H1 (cell line): ENCODE measurements around the gene GRAMD1B. TPM values are rescaled to one million over a fixed set of nuclear protein-coding genes. Genes with fewer than 3 reads are reported as not detected.

Source experiments
- CTCF ChIA-PET: fragments of 300-600 bp; sonication (Branson Sonifier 250); formaldehyde crosslinking; loops from one replicate; lab custom pipeline; 2021; ENCODE audit not compliant: partially characterized antibody; lab: Charles Lee
- POLR2A ChIA-PET: fragments of 300-600 bp; sonication (Branson Sonifier 250); formaldehyde crosslinking; loops from one replicate; lab custom pipeline; 2021; ENCODE audit warnings: inconsistent platforms; ENCODE audit not compliant: partially characterized antibody; lab: Charles Lee
- DNase-seq, 2 experiments: peaks; one replicate each; pipeline versions ENCODE4 v3.0.0 to v3.0.0-alpha.2; 2010 to 2022; ENCODE audit warnings: low spot score in 2 of 2, low read depth in 1 of 2, mixed read lengths in 1 of 2
- FAIRE-seq: peaks from 2 replicates; lab custom pipeline; 2011; peaks lifted over from hg19 to GRCh38; lab: Jason Lieb, UNC
- H2AFZ ChIP-seq: 2 replicates; pipeline ENCODE4 v1.8.1; 2012; ENCODE audit warnings: low read length, inconsistent platforms
- H2AK5ac ChIP-seq: 2 replicates; pipeline ENCODE4 v1.6.1; 2013; ENCODE audit warnings: low read depth, low read length
- H2BK120ac ChIP-seq: replicated peaks from 2 replicates; pipeline ENCODE3; 2013; ENCODE audit warnings: low read depth, low read length, inconsistent platforms
- H2BK12ac ChIP-seq: 2 replicates; pipeline ENCODE4 v1.6.1; 2013; ENCODE audit warnings: low read depth, low read length
- H2BK15ac ChIP-seq: 2 replicates; pipeline ENCODE4 v1.6.1; 2013; ENCODE audit warnings: low read length
- H2BK20ac ChIP-seq: 2 replicates; pipeline ENCODE4 v1.6.1; 2013; ENCODE audit warnings: low read length
- H2BK5ac ChIP-seq: 2 replicates; pipeline ENCODE4 v1.6.1; 2013; ENCODE audit warnings: low read depth, low read length
- H3K14ac ChIP-seq: 2 replicates; pipeline ENCODE4 v1.6.1; 2013; ENCODE audit warnings: inconsistent platforms; ENCODE audit not compliant: insufficient read length
- H3K18ac ChIP-seq: 2 replicates; pipeline ENCODE4 v1.6.1; 2013; ENCODE audit warnings: low read length; ENCODE audit errors: extremely low read depth
- H3K23ac ChIP-seq: 2 replicates; pipeline ENCODE4 v1.6.1; 2013; ENCODE audit warnings: inconsistent platforms; ENCODE audit not compliant: insufficient read length
- H3K23me2 ChIP-seq: 2 replicates; pipeline ENCODE4 v1.6.1; 2013; ENCODE audit warnings: low read depth, low read length
- H3K27ac ChIP-seq: 2 replicates; pipeline ENCODE4 v1.6.1; 2011; ENCODE audit warnings: low read depth, low read length, inconsistent platforms
- H3K27me3 ChIP-seq, 4 experiments: replicated peaks in 1 of 4; 1 replicate in 1 of 4; 2 replicates in 3 of 4; pipeline versions ENCODE4 v1.6.1 to v1.8.1; 2011 to 2013; ENCODE audit warnings: low read length in 3 of 4, mild to moderate bottlenecking in 3 of 4, inconsistent platforms in 2 of 4, mixed read lengths in 2 of 4, moderate library complexity in 1 of 4; ENCODE audit not compliant: control insufficient read depth in 3 of 4, insufficient read depth in 3 of 4; ENCODE audit errors: extremely low read depth in 1 of 4
- H3K36me3 ChIP-seq, 4 experiments: 2 replicates each; pipeline versions ENCODE4 v1.6.1 to v1.8.1; 2011 to 2013; ENCODE audit warnings: mild to moderate bottlenecking in 4 of 4, low read length in 3 of 4, moderate library complexity in 2 of 4, control low read depth in 1 of 4, inconsistent platforms in 1 of 4; ENCODE audit not compliant: insufficient read depth in 4 of 4, control insufficient read depth in 2 of 4
- H3K4ac ChIP-seq: replicated peaks from 2 replicates; pipeline ENCODE3; 2013; ENCODE audit warnings: low read length, low read depth, mixed read lengths, inconsistent platforms; ENCODE audit not compliant: insufficient read length
- H3K4me1 ChIP-seq, 4 experiments: replicated peaks in 1 of 4; 1 replicate in 1 of 4; 2 replicates in 3 of 4; pipeline versions ENCODE4 v1.6.1 to v1.8.1; 2011 to 2013; ENCODE audit warnings: low read length in 3 of 4, inconsistent platforms in 2 of 4, mixed read lengths in 1 of 4; ENCODE audit not compliant: insufficient read depth in 4 of 4, control insufficient read depth in 3 of 4
- H3K4me2 ChIP-seq, 2 experiments: 2 replicates each; pipeline versions ENCODE4 v1.6.1 to v1.8.1; 2011 to 2013; ENCODE audit warnings: low read depth in 2 of 2, low read length in 2 of 2, control low read depth in 1 of 2, inconsistent platforms in 1 of 2, mild to moderate bottlenecking in 1 of 2; ENCODE audit not compliant: insufficient read depth in 1 of 2
- H3K4me3 ChIP-seq, 4 experiments: fragments of 200-600, 300-600 bp in 1 of 4; sonication (generic), shearing (Covaris generic), sonication (Bioruptor Twin) in 1 of 4; 2 replicates each; pipeline versions ENCODE4 v1.5.1 to v1.8.1; 2011 to 2016; ENCODE audit warnings: low read length in 4 of 4, low read depth in 3 of 4, control low read depth in 2 of 4, inconsistent platforms in 2 of 4, mild to moderate bottlenecking in 2 of 4, mixed read lengths in 1 of 4, moderate library complexity in 1 of 4; ENCODE audit not compliant: insufficient read depth in 2 of 4; ENCODE audit errors: extremely low read depth in 1 of 4
- H3K56ac ChIP-seq: replicated peaks from 2 replicates; pipeline ENCODE3; 2013; ENCODE audit warnings: low read depth, mild to moderate bottlenecking, mixed read lengths, low read length, inconsistent platforms; ENCODE audit not compliant: insufficient read length
- H3K79me1 ChIP-seq: 2 replicates; pipeline ENCODE4 v1.6.1; 2013; ENCODE audit warnings: low read depth, low read length, control low read depth
- H3K79me2 ChIP-seq, 2 experiments: 2 replicates each; pipeline versions ENCODE4 v1.6.1 to v1.8.1; 2012 to 2013; ENCODE audit warnings: low read length in 2 of 2, mild to moderate bottlenecking in 2 of 2, inconsistent platforms in 1 of 2; ENCODE audit not compliant: insufficient read depth in 2 of 2, control insufficient read depth in 1 of 2
- H3K9ac ChIP-seq, 4 experiments: replicated peaks in 1 of 4; 1 replicate in 1 of 4; 2 replicates in 3 of 4; pipeline versions ENCODE4 v1.6.1 to v1.8.1; 2011 to 2013; ENCODE audit warnings: low read depth in 3 of 4, low read length in 3 of 4, control low read depth in 2 of 4, mild to moderate bottlenecking in 2 of 4, moderate library complexity in 2 of 4, inconsistent platforms in 1 of 4; ENCODE audit errors: extremely low read depth in 1 of 4
- H3K9me3 ChIP-seq, 2 experiments: 2 replicates each; pipeline versions ENCODE4 v1.6.1 to v1.8.1; 2012 to 2013; ENCODE audit warnings: mild to moderate bottlenecking in 2 of 2, moderate library complexity in 2 of 2, control low read depth in 1 of 2, inconsistent platforms in 1 of 2, low read depth in 1 of 2, low read length in 1 of 2, mixed read lengths in 1 of 2; ENCODE audit not compliant: insufficient read depth in 2 of 2
- H4K20me1 ChIP-seq, 2 experiments: replicated peaks in 1 of 2; 2 replicates each; pipeline versions ENCODE3 to v1.8.1; 2011 to 2013; ENCODE audit warnings: inconsistent platforms in 2 of 2, low read length in 2 of 2, mild to moderate bottlenecking in 1 of 2; ENCODE audit not compliant: insufficient read depth in 2 of 2, control insufficient read depth in 1 of 2
- H4K5ac ChIP-seq: 2 replicates; pipeline ENCODE4 v1.6.1; 2013; ENCODE audit warnings: low read length, low read depth, mixed read lengths, inconsistent platforms; ENCODE audit not compliant: insufficient read length
- H4K8ac ChIP-seq: 2 replicates; pipeline ENCODE4 v1.8.0; 2013; ENCODE audit warnings: mild to moderate bottlenecking, moderate library complexity, low read length, inconsistent platforms; ENCODE audit not compliant: insufficient read depth; ENCODE audit errors: extremely low read depth
- H4K91ac ChIP-seq: replicated peaks from 2 replicates; pipeline ENCODE3; 2013; ENCODE audit warnings: low read length, mixed read lengths, inconsistent platforms; ENCODE audit not compliant: insufficient read length
- HDAC2 ChIP-seq, 2 experiments: fragments of 300-600 bp in 1 of 2; sonication (generic) in 1 of 2; IDR thresholded peaks; 2 replicates each; pipeline ENCODE4 v1.6.1; 2011 to 2012; ENCODE audit warnings: low read depth in 2 of 2, low read length in 2 of 2, mild to moderate bottlenecking in 2 of 2, moderate library complexity in 2 of 2, borderline replicate concordance in 1 of 2, inconsistent platforms in 1 of 2
- KDM4A ChIP-seq: IDR thresholded peaks from one replicate; pipeline ENCODE4 v1.7.1; 2012; ENCODE audit warnings: low read depth, mild to moderate bottlenecking, moderate library complexity, low read length, inconsistent platforms; ENCODE audit not compliant: severe bottlenecking
- KDM5A ChIP-seq: fragments of 200-600 bp; IDR thresholded peaks from 2 replicates; pipeline ENCODE4 v1.7.1; 2012; ENCODE audit warnings: mild to moderate bottlenecking, low read length, inconsistent platforms, mixed read lengths
- RBBP5 ChIP-seq: IDR thresholded peaks from 2 replicates; pipeline ENCODE4 v1.7.1; 2012; ENCODE audit warnings: low read depth, mild to moderate bottlenecking, inconsistent platforms, low read length, moderate library complexity, borderline replicate concordance
- SIRT6 ChIP-seq: IDR thresholded peaks from one replicate; pipeline ENCODE4 v1.7.1; 2012; ENCODE audit warnings: low read length, inconsistent platforms
- WGBS, 2 experiments: shearing (Covaris generic) in 1 of 2; methylation state at CpG; one replicate each; pipeline versions ENCODE4 v1.1.6 to v1.1.7; 2013 to 2015; ENCODE audit warnings: low lambda C conversion rate in 2 of 2, mixed read lengths in 2 of 2, inconsistent platforms in 1 of 2, low coverage in 1 of 2, missing lambda C conversion rate in 1 of 2; ENCODE audit not compliant: insufficient replicate concordance in 2 of 2, insufficient coverage in 1 of 2, insufficient read length in 1 of 2; ENCODE audit errors: extremely low coverage in 1 of 2, missing lambda C conversion rate in 1 of 2; 5-methylcytosine and 5-hydroxymethylcytosine counted together
- polyA plus RNA-seq, 7 experiments: library from polyadenylated mRNA; depleted of rRNA in 3 of 7; stranded (reverse) in 5 of 7; unstranded in 2 of 7; fragments of >200 nt in 5 of 7; fragments of 200-250 nt in 2 of 7; gene quantifications; 1 replicate in 5 of 7; 2 replicates in 1 of 7; 4 replicates in 1 of 7; pipeline versions ENCODE4 v1.2.1 to v1.2.3, GENCODE V29; 2011 to 2013; ENCODE audit warnings: missing spikeins in 2 of 7, mixed read lengths in 2 of 7
- total RNA-seq: library from RNA; stranded (reverse); fragmentation: NEBNext Ultra II Directional; extraction: Animal tissue kit (Norgen Biotek cat#: 25700); gene quantifications from 2 replicates; pipeline ENCODE4 v1.2.1, GENCODE V29; 2021

The GRAMD1B gene
- total and polyA plus RNA-seq, 2 of the 8 experiments (the other 6 are each of a cell fraction or from before 2014, with no cell fraction given), result 10.1 to 21.2 TPM

DNA sequence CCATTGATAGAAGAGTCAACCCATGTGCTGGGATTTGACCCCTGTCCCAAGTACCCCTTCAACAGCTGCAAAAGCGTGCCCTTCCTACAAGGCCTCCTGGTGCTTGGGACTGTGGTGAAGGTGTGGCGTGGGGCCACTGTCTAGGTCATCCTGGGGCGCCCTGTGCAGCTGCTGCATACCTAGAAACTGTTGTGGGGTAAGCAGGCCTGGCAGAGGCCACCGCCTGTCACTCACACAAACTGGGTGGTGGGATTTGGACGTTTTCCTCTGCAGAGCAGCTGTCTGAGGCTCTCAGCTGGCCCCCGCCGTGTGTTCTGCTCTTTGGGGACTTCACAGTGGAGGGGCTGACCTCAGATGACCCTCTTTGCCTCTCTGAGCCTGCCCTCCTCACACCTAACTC, 154.7 kb downstream of the GRAMD1B start:
- Histone ChIP-seq H3K79me1 (peaks cover 5% of the 10 kb centered on the region; the same call in 1 of the 2 replicates), H2BK15ac (no peak overlapping the region), H4K8ac (no peak overlapping the region; the same call in 1 of the 2 replicates), H2AFZ (no peak overlapping the region), H2BK12ac (no peak overlapping the region), H3K27me3 (no peaks in the 10 kb centered on the region; a peak in 1 of 7 replicates), H3K9me3 (no peaks in the 10 kb centered on the region), H2BK20ac (no peak overlapping the region), H4K91ac (no peak overlapping the region), H3K56ac (no peak overlapping the region), H3K9ac (no peak overlapping the region), H3K23ac (no peak overlapping the region), H4K20me1 (peaks cover 0 to 7% of the 10 kb centered on the region in 2 experiments), H2AK5ac (no peak overlapping the region), H3K79me2 (no peaks in the 10 kb centered on the region), H3K4me2 (no peak overlapping the region), H3K27ac (no peak overlapping the region), H3K4ac (no peak overlapping the region), H2BK120ac (no peak overlapping the region), H3K4me1 (peaks cover 0 to 9% (median under 1%) of the 10 kb centered on the region in 4 experiments; a peak in 4 of 7 replicates), H2BK5ac (peak overlapping the region; percentile 60; the same call in 1 of the 2 replicates), H3K36me3 (no peaks in the 10 kb centered on the region; a peak in 1 of 8 replicates), H3K23me2 (peaks cover 4% of the 10 kb centered on the region; the same call in 1 of the 2 replicates), H4K5ac (no peak overlapping the region), H3K14ac (no peak overlapping the region), H3K18ac (no peak overlapping the region), H3K4me3 (no peak overlapping the region)
- FAIRE-seq (no peak), DNase-seq (no peak)
- CTCF ChIA-PET, result interaction anchor here (0.6 to 2.7 kb wide), 9 partner anchors 8 to 636 kb away, joined by 3 to 13 read pairs (median 3); no protein-coding TSS in a partner anchor
- POLR2A ChIA-PET, result interaction anchor here (1.0 kb wide), 1 partner anchor 8 kb away, joined by 4 read pairs; no protein-coding TSS in a partner anchor
- 85% methylated on average over 7 of the region's 7 CpGs; no CpG with 5 or more reads in 1 of the 2 experiments for WGBS, 2 experiments
- no peak for TF ChIP-seq SIRT6
- TF ChIP-seq RBBP5, result no peak
- no peak for TF ChIP-seq KDM5A
- TF ChIP-seq KDM4A, result no peak
- TF ChIP-seq HDAC2 (IDR thresholded peaks at IDR 0.05; ENCODE audit: borderline replicate concordance in 1 of 2, low read depth in 2 of 2, low read length in 2 of 2), result no peak
